ENCODE data around the gene QRSL1. TPM values are rescaled to one million over a fixed set of nuclear protein-coding genes. Genes with fewer than 3 reads are reported as not detected.
A peak's percentile ranks its signal among the peaks of the same experiment; 100 is the strongest.

QRSL1 gene
- total RNA-seq, 1 donor from 2014 or later, result 22.6 TPM

DNA sequence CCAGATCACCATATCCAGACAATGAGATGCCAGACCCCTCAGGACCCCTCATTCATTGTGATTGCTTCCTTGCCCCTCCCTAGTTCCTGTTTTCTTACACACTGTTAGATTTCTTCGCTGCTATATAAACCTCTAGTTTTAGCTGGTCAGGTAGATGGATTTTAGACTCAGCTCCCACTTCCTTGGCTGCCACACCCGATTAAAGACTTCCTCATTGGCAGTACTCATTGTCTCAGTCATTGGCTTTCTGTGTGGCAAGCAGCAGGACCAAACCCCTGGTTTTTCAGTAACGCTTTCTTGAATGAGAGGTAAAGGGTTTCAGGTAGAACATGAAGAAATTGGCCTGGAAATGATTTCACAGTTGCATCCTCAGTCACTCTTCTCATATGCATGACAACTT lies 47.9 kb downstream of the QRSL1 start:
- no peak for DNase-seq (ENCODE audit: low read depth)
- FAIRE-seq, result no peak
- TF ChIP-seq, protein P1, sequence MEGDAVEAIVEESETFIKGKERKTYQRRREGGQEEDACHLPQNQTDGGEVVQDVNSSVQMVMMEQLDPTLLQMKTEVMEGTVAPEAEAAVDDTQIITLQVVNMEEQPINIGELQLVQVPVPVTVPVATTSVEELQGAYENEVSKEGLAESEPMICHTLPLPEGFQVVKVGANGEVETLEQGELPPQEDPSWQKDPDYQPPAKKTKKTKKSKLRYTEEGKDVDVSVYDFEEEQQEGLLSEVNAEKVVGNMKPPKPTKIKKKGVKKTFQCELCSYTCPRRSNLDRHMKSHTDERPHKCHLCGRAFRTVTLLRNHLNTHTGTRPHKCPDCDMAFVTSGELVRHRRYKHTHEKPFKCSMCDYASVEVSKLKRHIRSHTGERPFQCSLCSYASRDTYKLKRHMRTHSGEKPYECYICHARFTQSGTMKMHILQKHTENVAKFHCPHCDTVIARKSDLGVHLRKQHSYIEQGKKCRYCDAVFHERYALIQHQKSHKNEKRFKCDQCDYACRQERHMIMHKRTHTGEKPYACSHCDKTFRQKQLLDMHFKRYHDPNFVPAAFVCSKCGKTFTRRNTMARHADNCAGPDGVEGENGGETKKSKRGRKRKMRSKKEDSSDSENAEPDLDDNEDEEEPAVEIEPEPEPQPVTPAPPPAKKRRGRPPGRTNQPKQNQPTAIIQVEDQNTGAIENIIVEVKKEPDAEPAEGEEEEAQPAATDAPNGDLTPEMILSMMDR (IDR thresholded peaks at IDR 0.05; ENCODE audit: insufficient read depth, low read length, severe bottlenecking), result no peak
- Histone ChIP-seq H3K27me3 (ENCODE audit: control insufficient read depth, insufficient read depth, low read length) (no peaks in the 10 kb centered on the region), H3K4me3 (ENCODE audit: low read depth, low read length) (no peak overlapping the region), H3K36me3 (ENCODE audit: control insufficient read depth, insufficient read depth, low read length) (no peaks in the 10 kb centered on the region)

DNA sequence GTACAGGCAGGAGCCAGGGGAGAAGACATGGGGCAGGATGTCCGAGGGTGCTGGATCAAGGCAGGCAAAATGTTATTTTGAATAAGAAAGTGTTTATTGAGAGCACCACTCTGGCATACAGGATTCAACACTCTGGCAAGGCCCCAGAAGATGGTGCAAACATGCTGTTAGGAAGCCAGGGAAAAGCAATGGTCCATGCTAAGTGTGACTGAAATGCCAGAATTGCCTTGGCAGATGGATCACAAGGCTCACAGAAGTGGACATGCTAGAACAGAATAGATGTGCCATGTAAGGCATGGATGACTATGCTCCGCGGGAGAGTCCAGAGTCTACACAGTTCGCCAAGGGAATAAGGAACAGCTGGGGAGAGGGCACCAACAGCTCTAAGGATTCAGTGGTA lies 54.6 kb downstream of the QRSL1 start:
- Histone ChIP-seq H3K36me3 (ENCODE audit: control insufficient read depth, insufficient read depth, low read length) (no peaks in the 10 kb centered on the region), H3K4me3 (ENCODE audit: low read depth, low read length) (no peak overlapping the region), H3K27me3 (ENCODE audit: control insufficient read depth, insufficient read depth, low read length) (no peaks in the 10 kb centered on the region)
- TF ChIP-seq, protein P1 (IDR thresholded peaks at IDR 0.05; ENCODE audit: insufficient read depth, low read length, severe bottlenecking), result no peak
- FAIRE-seq (no peak), DNase-seq (ENCODE audit: low read depth) (no peak)

DNA sequence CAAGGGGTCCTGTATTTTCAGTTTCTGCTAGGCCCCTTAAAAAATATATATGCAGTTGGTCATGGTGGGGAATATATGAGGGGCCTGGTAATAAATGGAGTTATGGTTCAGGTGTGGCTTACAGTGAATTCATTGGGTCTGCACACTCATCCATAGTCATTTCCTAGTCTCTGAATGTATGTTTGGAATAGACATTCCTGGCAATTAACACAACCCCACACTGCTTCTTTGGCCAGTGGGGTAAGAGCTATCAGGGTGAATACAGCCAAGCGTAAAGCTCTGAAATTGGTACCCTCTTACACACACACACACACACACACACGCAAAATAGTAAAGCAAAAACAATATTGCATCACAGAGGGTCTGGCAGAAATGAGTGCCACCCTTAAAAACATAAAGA lies 56.5 kb downstream of the QRSL1 start:
- TF ChIP-seq, protein P1 (IDR thresholded peaks at IDR 0.05; ENCODE audit: insufficient read depth, low read length, severe bottlenecking), result no peak
- FAIRE-seq (no peak), DNase-seq (ENCODE audit: low read depth) (peak; percentile 52)
- no peak overlapping the region for H3K4me3 ChIP-seq (ENCODE audit: low read depth, low read length)
- H3K36me3 ChIP-seq (ENCODE audit: control insufficient read depth, insufficient read depth, low read length), result no peaks in the 10 kb centered on the region
- no peaks in the 10 kb centered on the region for H3K27me3 ChIP-seq (ENCODE audit: control insufficient read depth, insufficient read depth, low read length)

DNA sequence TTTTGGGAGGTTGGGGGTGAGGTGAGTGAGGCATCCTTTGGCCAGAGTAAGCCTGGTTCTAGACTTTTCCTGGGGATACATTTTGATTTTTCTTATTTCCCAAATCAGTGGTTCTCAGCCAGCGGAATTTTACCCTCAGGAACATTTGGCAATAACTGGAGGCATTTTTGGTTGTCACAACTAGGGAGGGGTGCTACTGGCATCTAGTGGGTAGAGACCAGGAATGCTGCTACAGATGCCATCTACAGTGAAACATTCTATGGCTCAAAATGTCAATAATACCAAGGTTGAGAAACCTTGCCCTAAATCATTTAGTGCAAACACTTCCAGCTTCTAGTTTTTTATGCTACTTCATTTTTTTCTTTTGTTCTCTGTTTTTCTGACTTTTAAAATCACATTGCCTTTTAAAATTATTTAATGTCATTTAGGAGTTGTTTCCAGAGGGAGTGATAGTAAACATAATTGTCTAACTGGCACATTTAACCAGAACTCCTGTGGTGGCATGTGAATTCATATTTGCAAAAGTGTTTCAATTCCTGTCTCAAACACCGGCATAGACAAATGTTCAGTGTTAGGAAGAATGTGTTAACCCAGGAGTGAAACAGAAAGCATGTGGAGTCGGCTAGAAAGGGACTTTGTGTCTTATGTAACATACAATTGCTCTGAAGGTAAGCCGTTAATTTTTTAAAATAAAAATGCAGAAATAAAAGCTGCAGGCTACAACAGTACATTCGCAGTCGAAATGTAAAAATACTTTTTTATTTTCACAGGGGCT lies 59.0 kb downstream of the QRSL1 start:
- Histone ChIP-seq H3K27me3 (ENCODE audit: control insufficient read depth, insufficient read depth, low read length) (no peaks in the 10 kb centered on the region), H3K36me3 (ENCODE audit: control insufficient read depth, insufficient read depth, low read length) (no peaks in the 10 kb centered on the region), H3K4me3 (ENCODE audit: low read depth, low read length) (no peak overlapping the region)
- FAIRE-seq (no peak), DNase-seq (ENCODE audit: low read depth) (no peak)
- TF ChIP-seq, protein P1 (IDR thresholded peaks at IDR 0.05; ENCODE audit: insufficient read depth, low read length, severe bottlenecking), result peak; percentile 24

DNA sequence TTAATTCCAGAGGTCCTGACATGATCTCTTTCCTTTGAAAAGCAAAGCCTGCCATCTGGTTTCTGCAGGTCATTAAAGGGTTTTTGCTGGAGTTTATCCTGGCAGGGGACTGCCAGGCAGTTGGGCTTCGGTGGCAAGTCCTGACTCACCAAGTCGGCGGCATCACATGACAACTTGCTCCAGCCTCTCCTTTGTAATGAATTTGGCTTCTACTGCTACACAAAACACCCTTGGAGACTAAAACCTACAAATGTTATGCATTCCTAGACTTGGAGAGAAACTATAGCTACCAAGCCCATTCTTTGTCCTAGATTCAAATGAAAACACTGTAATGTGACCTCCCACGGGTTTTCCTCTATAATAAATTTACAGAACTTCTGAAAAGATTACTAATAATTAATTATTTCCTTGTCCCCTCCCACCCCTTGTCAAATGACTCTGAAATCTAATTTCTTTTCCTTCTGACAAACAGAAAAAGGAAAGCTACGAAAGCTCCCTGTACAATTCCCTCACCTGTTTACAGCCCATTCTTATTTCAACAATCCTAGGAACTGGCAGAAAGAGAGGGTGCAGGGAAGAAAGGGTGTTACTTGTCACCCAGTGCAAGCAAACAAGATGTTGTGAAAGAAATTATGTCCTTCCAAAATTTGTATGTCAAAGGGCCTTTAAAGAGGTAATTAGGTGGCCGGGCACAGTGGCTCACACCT lies 62.9 kb downstream of the QRSL1 start:
- no peak for FAIRE-seq
- H3K27me3 ChIP-seq (ENCODE audit: control insufficient read depth, insufficient read depth, low read length), result no peaks in the 10 kb centered on the region
- TF ChIP-seq, protein P1 (IDR thresholded peaks at IDR 0.05; ENCODE audit: insufficient read depth, low read length, severe bottlenecking), result no peak
- no peak overlapping the region for H3K4me3 ChIP-seq (ENCODE audit: low read depth, low read length)
- no peaks in the 10 kb centered on the region for H3K36me3 ChIP-seq (ENCODE audit: control insufficient read depth, insufficient read depth, low read length)
- peak; percentile 65 for DNase-seq (ENCODE audit: low read depth)

All from bronchial epithelial cell (primary cell).